NB4 (cell line): Measurements from ENCODE around the gene HLA-E.
"Not testable (repeated sequence)": the region's sequence is repeated elsewhere in the genome, so short reads cannot be mapped to it uniquely, and the experiment has no call there.

ENCODE experiments used
- DNase-seq: peaks from one replicate; pipeline ENCODE4 v3.0.0; 2010; ENCODE audit warnings: low read depth
- H3K4me3 ChIP-seq: one replicate; pipeline ENCODE4 v1.5.1; 2011; ENCODE audit warnings: mild to moderate bottlenecking, low read depth, low read length, moderate library complexity
- MYC ChIP-seq: IDR thresholded peaks from 2 replicates; pipeline ENCODE4 v1.6.1; 2011; ENCODE audit warnings: low read depth, low read length
- POLR2A ChIP-seq: IDR thresholded peaks from 2 replicates; pipeline ENCODE4 v1.6.1; 2011; ENCODE audit warnings: mild to moderate bottlenecking; ENCODE audit not compliant: insufficient read length; ENCODE audit errors: extremely low read depth
- TF ChIP-seq, protein P1 (sequence below): IDR thresholded peaks from 2 replicates; pipeline ENCODE4 v1.6.1; 2011; ENCODE audit warnings: low read depth, low read length
- TF ChIP-seq, protein P2 (sequence below): IDR thresholded peaks from one replicate; pipeline ENCODE4 v1.5.1; 2012; ENCODE audit warnings: low read depth, low read length

HLA-E gene

DNA sequence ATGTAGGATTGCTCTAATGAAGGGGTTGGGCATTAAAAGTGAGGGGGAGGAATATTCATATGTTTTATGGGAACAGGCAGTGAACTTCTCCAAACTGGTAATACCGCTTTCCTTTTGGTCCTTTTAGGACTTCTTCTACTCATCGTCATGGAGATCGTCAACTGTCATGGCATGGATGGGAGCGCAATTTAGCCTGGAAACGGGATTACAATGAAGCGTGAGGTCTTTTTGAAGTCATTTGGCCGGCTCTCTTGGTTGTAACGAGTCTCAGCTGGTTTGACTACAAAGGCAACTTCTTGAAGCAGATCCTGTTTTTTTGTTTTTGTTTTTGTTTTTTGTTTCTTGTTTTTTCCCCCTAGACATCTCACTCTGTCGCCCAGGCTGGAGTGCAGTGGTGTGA, 1.4 kb upstream of the HLA-E start:
- TF ChIP-seq POLR2A, result no peak
- TF ChIP-seq, protein P1, sequence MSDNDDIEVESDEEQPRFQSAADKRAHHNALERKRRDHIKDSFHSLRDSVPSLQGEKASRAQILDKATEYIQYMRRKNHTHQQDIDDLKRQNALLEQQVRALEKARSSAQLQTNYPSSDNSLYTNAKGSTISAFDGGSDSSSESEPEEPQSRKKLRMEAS, result no peak
- no peak for TF ChIP-seq MYC
- TF ChIP-seq, protein P2, sequence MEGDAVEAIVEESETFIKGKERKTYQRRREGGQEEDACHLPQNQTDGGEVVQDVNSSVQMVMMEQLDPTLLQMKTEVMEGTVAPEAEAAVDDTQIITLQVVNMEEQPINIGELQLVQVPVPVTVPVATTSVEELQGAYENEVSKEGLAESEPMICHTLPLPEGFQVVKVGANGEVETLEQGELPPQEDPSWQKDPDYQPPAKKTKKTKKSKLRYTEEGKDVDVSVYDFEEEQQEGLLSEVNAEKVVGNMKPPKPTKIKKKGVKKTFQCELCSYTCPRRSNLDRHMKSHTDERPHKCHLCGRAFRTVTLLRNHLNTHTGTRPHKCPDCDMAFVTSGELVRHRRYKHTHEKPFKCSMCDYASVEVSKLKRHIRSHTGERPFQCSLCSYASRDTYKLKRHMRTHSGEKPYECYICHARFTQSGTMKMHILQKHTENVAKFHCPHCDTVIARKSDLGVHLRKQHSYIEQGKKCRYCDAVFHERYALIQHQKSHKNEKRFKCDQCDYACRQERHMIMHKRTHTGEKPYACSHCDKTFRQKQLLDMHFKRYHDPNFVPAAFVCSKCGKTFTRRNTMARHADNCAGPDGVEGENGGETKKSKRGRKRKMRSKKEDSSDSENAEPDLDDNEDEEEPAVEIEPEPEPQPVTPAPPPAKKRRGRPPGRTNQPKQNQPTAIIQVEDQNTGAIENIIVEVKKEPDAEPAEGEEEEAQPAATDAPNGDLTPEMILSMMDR, result no peak
- no peak overlapping the region for H3K4me3 ChIP-seq
- DNase-seq, result no peak

DNA sequence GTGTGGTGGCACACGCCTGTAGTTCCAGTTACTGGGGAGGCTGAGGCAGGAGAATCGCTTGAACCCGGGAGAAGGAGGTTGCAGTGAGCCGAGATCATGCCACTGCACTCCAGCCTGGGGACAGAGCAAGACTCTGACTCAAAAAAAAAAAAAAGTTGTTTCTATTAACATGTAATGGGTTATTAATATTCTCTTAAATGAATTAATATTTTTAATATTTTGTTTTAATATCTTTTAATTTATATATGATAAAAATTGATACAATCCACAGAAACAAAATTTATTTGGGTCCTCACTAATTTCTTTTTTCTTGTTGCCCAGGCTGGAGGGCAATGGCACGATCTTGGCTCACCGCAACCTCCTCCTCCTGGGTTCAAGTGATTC, 620 bp upstream of the HLA-E start:
- H3K4me3 ChIP-seq, result peak overlapping the region; percentile 82
- DNase-seq, result not testable (repeated sequence)

DNA sequence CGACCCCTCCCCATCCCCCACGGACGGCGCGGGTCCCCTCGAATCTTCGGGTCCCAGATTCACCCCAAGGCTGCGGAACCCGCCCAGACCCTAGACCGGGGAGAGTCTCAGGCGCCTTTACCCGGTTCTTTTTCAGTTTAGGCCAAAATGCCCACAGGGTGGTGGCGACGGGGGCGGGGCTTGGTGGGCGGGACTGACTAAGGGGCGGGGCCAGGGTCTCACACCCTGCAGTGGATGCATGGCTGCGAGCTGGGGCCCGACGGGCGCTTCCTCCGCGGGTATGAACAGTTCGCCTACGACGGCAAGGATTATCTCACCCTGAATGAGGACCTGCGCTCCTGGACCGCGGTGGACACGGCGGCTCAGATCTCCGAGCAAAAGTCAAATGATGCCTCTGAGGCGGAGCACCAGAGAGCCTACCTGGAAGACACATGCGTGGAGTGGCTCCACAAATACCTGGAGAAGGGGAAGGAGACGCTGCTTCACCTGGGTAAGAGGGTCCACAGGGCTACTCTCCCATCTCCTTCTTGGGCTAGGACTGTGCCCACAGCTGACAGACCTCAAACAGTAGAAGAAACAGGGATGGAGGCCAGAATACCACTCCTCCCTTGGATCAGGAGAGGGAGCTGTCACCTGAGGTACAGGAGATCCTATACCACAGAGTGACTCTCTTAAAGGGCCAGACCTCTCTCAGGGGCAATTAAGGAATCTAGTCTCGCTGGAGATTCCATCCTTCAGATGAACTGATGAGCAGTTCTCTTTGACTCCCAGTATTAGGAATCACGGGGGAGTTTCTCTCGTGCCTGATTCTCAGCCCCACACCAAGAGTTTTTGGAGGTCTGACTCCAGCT, 942 bp downstream of the HLA-E start:
- DNase-seq, result peak; percentile 81
- TF ChIP-seq MYC, result no peak
- TF ChIP-seq POLR2A, result no peak
- TF ChIP-seq, protein P1, result no peak
- TF ChIP-seq, protein P2, result no peak
- peak overlapping the region; percentile 82 for H3K4me3 ChIP-seq

DNA sequence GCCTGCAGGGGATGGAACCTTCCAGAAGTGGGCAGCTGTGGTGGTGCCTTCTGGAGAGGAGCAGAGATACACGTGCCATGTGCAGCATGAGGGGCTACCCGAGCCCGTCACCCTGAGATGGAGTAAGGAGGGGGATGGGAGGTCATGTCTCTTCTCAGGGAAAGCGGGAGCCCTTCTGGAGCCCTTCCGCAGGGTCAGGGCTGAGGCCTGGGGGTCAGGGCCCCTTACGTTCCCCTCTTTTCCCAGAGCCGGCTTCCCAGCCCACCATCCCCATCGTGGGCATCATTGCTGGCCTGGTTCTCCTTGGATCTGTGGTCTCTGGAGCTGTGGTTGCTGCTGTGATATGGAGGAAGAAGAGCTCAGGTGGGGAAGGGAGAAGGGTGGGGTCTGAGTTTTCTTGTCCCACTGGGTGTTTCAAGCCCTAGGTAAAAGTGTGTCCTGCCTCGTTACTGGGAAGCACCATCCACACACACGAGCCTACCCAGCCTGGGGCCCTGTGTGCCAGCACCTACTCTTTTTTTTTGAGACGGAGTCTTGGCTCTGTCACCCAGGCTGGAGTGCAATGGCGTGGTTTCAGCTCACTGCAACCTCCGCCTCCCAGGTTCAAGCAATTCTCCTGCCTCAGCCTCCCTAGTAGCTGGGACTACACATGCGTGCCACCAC, 2.1 kb downstream of the HLA-E start:
- DNase-seq, H3K4me3 ChIP-seq: not testable (repeated sequence)

DNA sequence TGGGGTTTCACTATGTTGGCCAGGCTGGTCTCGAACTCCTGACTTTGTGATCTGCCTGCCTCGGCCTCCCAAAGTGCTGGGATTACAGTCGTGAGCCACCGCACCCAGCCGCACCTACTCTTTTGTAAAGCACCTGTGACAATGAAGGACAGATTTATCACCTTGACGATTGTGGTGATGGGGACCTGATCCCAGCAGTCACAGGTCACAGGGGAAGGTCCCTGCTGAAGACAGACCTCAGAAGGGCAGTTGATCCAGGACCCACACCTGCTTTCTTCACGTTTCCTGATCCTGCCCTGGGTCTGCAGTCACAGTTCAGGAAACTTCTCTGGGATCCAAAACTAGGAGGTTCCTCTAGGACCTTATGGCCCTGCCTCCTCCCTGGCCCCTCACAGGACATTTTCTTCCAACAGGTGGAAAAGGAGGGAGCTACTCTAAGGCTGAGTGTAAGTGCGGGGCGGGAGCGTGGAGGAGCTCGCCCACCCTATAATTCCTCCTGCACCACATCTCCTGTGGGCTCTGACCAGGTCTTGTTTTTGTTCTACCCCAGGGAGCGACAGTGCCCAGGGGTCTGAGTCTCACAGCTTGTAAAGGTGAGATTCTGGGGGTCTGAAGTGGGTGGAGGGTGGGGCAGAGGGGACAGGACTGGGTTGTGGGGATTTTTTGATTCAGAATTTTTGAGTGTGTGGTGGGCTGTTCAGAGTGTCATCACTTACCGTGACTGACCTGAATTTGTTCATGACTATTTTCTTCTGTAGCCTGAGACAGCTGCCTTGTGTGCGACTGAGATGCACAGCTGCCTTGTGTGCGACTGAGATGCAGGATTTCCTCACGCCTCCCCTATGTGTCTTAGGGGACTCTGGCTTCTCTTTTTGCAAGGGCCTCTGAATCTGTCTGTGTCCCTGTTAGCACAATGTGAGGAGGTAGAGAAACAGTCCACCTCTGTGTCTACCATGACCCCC, 3.0 kb downstream of the HLA-E start:
- TF ChIP-seq, protein P1, result no peak
- TF ChIP-seq, protein P2, result no peak
- TF ChIP-seq POLR2A, result no peak
- TF ChIP-seq MYC, result no peak
- no peak overlapping the region for H3K4me3 ChIP-seq
- DNase-seq, result no peak

DNA sequence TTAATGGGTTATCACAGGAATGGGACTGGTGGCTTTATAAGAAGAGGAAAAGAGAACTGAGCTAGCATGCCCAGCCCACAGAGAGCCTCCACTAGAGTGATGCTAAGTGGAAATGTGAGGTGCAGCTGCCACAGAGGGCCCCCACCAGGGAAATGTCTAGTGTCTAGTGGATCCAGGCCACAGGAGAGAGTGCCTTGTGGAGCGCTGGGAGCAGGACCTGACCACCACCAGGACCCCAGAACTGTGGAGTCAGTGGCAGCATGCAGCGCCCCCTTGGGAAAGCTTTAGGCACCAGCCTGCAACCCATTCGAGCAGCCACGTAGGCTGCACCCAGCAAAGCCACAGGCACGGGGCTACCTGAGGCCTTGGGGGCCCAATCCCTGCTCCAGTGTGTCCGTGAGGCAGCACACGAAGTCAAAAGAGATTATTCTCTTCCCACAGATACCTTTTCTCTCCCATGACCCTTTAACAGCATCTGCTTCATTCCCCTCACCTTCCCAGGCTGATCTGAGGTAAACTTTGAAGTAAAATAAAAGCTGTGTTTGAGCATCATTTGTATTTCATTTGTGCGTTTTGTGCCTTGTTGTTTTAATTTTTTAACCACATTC, 4.4 kb downstream of the HLA-E start:
- no peak overlapping the region for H3K4me3 ChIP-seq
- no peak for DNase-seq

More for the DNA sequence above, 4.4 kb downstream of the HLA-E start:
- TF ChIP-seq, protein P1, result no peak
- TF ChIP-seq, protein P2, result peak; percentile 40
